ENCODE measurements around the gene ATP13A4. TPM values are rescaled to one million over a fixed set of nuclear protein-coding genes. Genes with fewer than 3 reads are reported as not detected.

The ATP13A4 gene
- total RNA-seq, 2 experiments from 2014 or later = 0.98 to 1.6 TPM

DNA sequence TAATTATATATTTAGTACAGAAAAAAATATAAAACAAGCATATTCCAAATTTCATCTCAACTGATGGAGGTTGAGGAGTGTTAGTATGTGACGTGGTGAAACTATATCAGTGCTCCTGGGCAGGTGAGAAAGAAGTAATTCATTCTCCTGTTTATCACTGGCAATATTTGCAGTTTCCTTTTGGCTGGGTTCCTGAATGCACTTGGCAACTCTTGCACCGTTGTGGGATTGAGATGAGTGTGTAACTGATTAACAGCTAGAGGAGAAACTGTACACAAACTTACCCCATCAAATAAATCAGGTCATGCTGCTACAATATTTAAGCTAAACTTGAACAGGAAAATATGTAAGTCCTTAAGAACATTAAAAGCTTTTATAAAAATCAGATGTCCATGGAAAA, 2.1 kb upstream of the ATP13A4 start:
- ATAC-seq (ENCODE audit: poor library complexity) = no peak
- ChIA-PET POLR2A (no interaction called here), CTCF (no interaction called here)
- Mint-ChIP-seq H3K27ac (no peak overlapping the region), H3K4me1 (ENCODE audit: low read depth) (no peaks in the 10 kb centered on the region), H3K36me3 (ENCODE audit: low read depth) (no peaks in the 10 kb centered on the region), H3K9me3 (no peaks in the 10 kb centered on the region), H3K27me3 (no peaks in the 10 kb centered on the region), H3K4me3 (no peak overlapping the region)
- Histone ChIP-seq H3K4me3 (ENCODE audit: low read length) (no peak overlapping the region), H3K27me3 (ENCODE audit: control insufficient read depth in 1 of 2, insufficient read depth in 2 of 2, low read length in 2 of 2) (no peaks in the 10 kb centered on the region), H3K9me3 (ENCODE audit: control insufficient read depth in 1 of 2, insufficient read depth in 1 of 2, low read length in 2 of 2) (no peaks in the 10 kb centered on the region), H3K27ac (ENCODE audit: low read depth in 1 of 2, low read length in 2 of 2) (no peak overlapping the region), H3K36me3 (ENCODE audit: insufficient read depth, low read length) (no peaks in the 10 kb centered on the region), H3K4me1 (ENCODE audit: insufficient read depth, low read length) (no peaks in the 10 kb centered on the region)
- intact Hi-C loops (cut with DNase I, micrococcal nuclease) = no loop called here
- DNase-seq = no peak
- TF ChIP-seq, protein P1, sequence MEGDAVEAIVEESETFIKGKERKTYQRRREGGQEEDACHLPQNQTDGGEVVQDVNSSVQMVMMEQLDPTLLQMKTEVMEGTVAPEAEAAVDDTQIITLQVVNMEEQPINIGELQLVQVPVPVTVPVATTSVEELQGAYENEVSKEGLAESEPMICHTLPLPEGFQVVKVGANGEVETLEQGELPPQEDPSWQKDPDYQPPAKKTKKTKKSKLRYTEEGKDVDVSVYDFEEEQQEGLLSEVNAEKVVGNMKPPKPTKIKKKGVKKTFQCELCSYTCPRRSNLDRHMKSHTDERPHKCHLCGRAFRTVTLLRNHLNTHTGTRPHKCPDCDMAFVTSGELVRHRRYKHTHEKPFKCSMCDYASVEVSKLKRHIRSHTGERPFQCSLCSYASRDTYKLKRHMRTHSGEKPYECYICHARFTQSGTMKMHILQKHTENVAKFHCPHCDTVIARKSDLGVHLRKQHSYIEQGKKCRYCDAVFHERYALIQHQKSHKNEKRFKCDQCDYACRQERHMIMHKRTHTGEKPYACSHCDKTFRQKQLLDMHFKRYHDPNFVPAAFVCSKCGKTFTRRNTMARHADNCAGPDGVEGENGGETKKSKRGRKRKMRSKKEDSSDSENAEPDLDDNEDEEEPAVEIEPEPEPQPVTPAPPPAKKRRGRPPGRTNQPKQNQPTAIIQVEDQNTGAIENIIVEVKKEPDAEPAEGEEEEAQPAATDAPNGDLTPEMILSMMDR (IDR thresholded peaks at IDR 0.05) = no peak

DNA sequence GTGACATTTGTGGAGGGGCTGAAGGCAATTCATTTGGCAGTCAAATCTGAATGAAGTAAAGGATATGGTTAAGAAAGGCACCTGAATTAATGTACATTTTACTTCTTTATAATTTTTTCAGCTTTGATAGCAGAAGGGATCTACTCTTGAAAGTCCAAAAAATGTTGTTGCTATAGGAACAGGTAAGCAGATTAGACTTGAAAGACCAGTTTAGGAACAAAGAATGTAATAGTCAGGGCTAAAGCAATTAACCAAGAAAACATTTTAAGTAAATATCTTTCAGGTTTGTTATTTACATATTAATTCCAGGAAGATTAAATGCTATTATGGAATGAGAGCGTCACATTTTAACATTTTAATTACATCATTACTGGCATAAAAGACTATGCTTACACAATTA, 1.1 kb downstream of the ATP13A4 start:
- Histone ChIP-seq H3K27me3 (ENCODE audit: control insufficient read depth in 1 of 2, insufficient read depth in 2 of 2, low read length in 2 of 2) (no peaks in the 10 kb centered on the region), H3K27ac (ENCODE audit: low read depth in 1 of 2, low read length in 2 of 2) (no peak overlapping the region), H3K4me3 (ENCODE audit: low read length) (no peak overlapping the region), H3K9me3 (ENCODE audit: control insufficient read depth in 1 of 2, insufficient read depth in 1 of 2, low read length in 2 of 2) (no peaks in the 10 kb centered on the region), H3K4me1 (ENCODE audit: insufficient read depth, low read length) (no peaks in the 10 kb centered on the region), H3K36me3 (ENCODE audit: insufficient read depth, low read length) (no peaks in the 10 kb centered on the region)
- TF ChIP-seq, protein P1 (IDR thresholded peaks at IDR 0.05) = no peak
- CTCF ChIA-PET = no interaction called here
- no peaks in the 10 kb centered on the region for H3K4me1 Mint-ChIP-seq (ENCODE audit: low read depth)
- no peaks in the 10 kb centered on the region for H3K27me3 Mint-ChIP-seq
- intact Hi-C loops (cut with DNase I, micrococcal nuclease) = no loop called here
- H3K9me3 Mint-ChIP-seq = no peaks in the 10 kb centered on the region
- no peak for DNase-seq
- no peak overlapping the region for H3K4me3 Mint-ChIP-seq
- POLR2A ChIA-PET = no interaction called here
- no peak for ATAC-seq (ENCODE audit: poor library complexity)
- no peak overlapping the region for H3K27ac Mint-ChIP-seq
- no peaks in the 10 kb centered on the region for H3K36me3 Mint-ChIP-seq (ENCODE audit: low read depth)

DNA sequence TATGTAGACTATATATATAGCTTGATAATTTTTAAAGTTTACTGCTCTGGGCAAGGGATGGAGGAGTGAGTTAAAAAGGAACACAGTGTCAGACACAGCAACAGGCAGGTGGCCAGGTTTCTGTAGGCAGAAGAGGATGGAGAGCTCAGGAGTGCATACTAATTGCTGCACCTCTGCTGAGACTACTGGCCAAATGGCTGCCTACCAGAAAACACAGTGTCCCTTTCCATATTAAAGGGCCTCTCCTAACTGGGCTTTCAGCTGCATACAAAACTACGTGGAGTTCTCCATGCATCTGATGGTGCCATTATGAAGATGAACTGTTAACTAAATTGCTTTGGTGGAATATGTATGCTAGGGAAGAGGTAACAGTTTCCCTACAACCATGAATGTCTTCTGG, 1.8 kb downstream of the ATP13A4 start:
- Histone ChIP-seq H3K27me3 (ENCODE audit: control insufficient read depth in 1 of 2, insufficient read depth in 2 of 2, low read length in 2 of 2) (no peaks in the 10 kb centered on the region), H3K36me3 (ENCODE audit: insufficient read depth, low read length) (no peaks in the 10 kb centered on the region), H3K27ac (ENCODE audit: low read depth in 1 of 2, low read length in 2 of 2) (no peak overlapping the region), H3K4me3 (ENCODE audit: low read length) (no peak overlapping the region), H3K4me1 (ENCODE audit: insufficient read depth, low read length) (no peaks in the 10 kb centered on the region), H3K9me3 (ENCODE audit: control insufficient read depth in 1 of 2, insufficient read depth in 1 of 2, low read length in 2 of 2) (no peaks in the 10 kb centered on the region)
- Mint-ChIP-seq H3K36me3 (ENCODE audit: low read depth) (no peaks in the 10 kb centered on the region), H3K4me1 (ENCODE audit: low read depth) (no peaks in the 10 kb centered on the region), H3K27me3 (no peaks in the 10 kb centered on the region), H3K4me3 (no peak overlapping the region), H3K27ac (no peak overlapping the region), H3K9me3 (no peaks in the 10 kb centered on the region)
- ATAC-seq (ENCODE audit: poor library complexity) = no peak
- CTCF ChIA-PET = interaction anchor here (0.7 to 0.8 kb wide), 3 partner anchors 9 to 31 kb away, joined by 3 read pairs; no protein-coding TSS in a partner anchor
- DNase-seq = no peak
- POLR2A ChIA-PET = no interaction called here
- TF ChIP-seq, protein P1 (IDR thresholded peaks at IDR 0.05) = no peak
- intact Hi-C loops (cut with DNase I, micrococcal nuclease) = no loop called here
